ENCODE results near the gene AUTS2. TPM values are rescaled to one million over a fixed set of nuclear protein-coding genes. Genes with fewer than 3 reads are reported as not detected.

Gene AUTS2
- total RNA-seq, 3 donors from 2014 or later = 31.5 to 94.3 (median 81.3) TPM

GRCh38 chr7:69630292-69630691 lies 32.0 kb downstream of the AUTS2 start:
- intact Hi-C loops (cut with DNase I; ENCODE audit: low total_unique reads) = no loop called here
- Histone ChIP-seq H3K27me3 (no peaks in the 10 kb centered on the region), H3K4me3 (no peak overlapping the region), H3K27ac (peak overlapping the region in 1 of 2 donors; percentile 45), H3K36me3 (no peaks in the 10 kb centered on the region), H3K4me1 (no peaks in the 10 kb centered on the region), H3K9me3 (no peaks in the 10 kb centered on the region)
- TF ChIP-seq CTCF (IDR thresholded peaks at IDR 0.05) = no peak
- no peak for TF ChIP-seq POLR2AphosphoS5 (IDR thresholded peaks at IDR 0.05)
- TF ChIP-seq POLR2A (IDR thresholded peaks at IDR 0.05) = no peak
- no peak for DNase-seq (ENCODE audit: low spot score in 2 of 2)

GRCh38 chr7:69631131-69631530 lies 32.9 kb downstream of the AUTS2 start:
- Histone ChIP-seq H3K4me1 (no peaks in the 10 kb centered on the region), H3K36me3 (no peaks in the 10 kb centered on the region), H3K9me3 (no peaks in the 10 kb centered on the region), H3K27ac (no peak overlapping the region), H3K27me3 (no peaks in the 10 kb centered on the region), H3K4me3 (no peak overlapping the region)
- DNase-seq (ENCODE audit: low spot score in 2 of 2) = no peak
- TF ChIP-seq POLR2AphosphoS5 (IDR thresholded peaks at IDR 0.05) (no peak), CTCF (IDR thresholded peaks at IDR 0.05) (no peak), POLR2A (IDR thresholded peaks at IDR 0.05) (no peak)
- intact Hi-C loops (cut with DNase I; ENCODE audit: low total_unique reads) = no loop called here

GRCh38 chr7:69632280-69632679 lies 34.0 kb downstream of the AUTS2 start:
- Histone ChIP-seq H3K4me1 (no peaks in the 10 kb centered on the region), H3K4me3 (no peak overlapping the region), H3K9me3 (no peaks in the 10 kb centered on the region), H3K27ac (no peak overlapping the region), H3K27me3 (no peaks in the 10 kb centered on the region), H3K36me3 (no peaks in the 10 kb centered on the region)
- intact Hi-C loops (cut with DNase I; ENCODE audit: low total_unique reads) = no loop called here
- TF ChIP-seq CTCF (IDR thresholded peaks at IDR 0.05) (no peak), POLR2A (IDR thresholded peaks at IDR 0.05) (no peak)
- no peak for DNase-seq (ENCODE audit: low spot score in 2 of 2)

GRCh38 chr7:69633122-69633831 lies 35.0 kb downstream of the AUTS2 start:
- Histone ChIP-seq H3K36me3 (no peaks in the 10 kb centered on the region), H3K4me3 (no peak overlapping the region), H3K9me3 (no peaks in the 10 kb centered on the region), H3K27ac (no peak overlapping the region), H3K4me1 (no peaks in the 10 kb centered on the region), H3K27me3 (no peaks in the 10 kb centered on the region)
- intact Hi-C loops (cut with DNase I; ENCODE audit: low total_unique reads) = no loop called here
- TF ChIP-seq CTCF (IDR thresholded peaks at IDR 0.05) (no peak), POLR2A (IDR thresholded peaks at IDR 0.05) (no peak), POLR2AphosphoS5 (IDR thresholded peaks at IDR 0.05) (no peak)
- DNase-seq (ENCODE audit: low spot score in 2 of 2) = no peak

- Histone ChIP-seq H3K27ac (peak overlapping the region in 1 of 2 donors; percentile 7), H3K4me3 (no peak overlapping the region), H3K4me1 (no peaks in the 10 kb centered on the region), H3K36me3 (no peaks in the 10 kb centered on the region), H3K9me3 (no peaks in the 10 kb centered on the region), H3K27me3 (no peaks in the 10 kb centered on the region)
- intact Hi-C loops (cut with DNase I; ENCODE audit: low total_unique reads) = no loop called here
- TF ChIP-seq POLR2AphosphoS5 (IDR thresholded peaks at IDR 0.05) = no peak
- no peak for TF ChIP-seq CTCF (IDR thresholded peaks at IDR 0.05)
- no peak for TF ChIP-seq POLR2A (IDR thresholded peaks at IDR 0.05)
- no peak for DNase-seq (ENCODE audit: low spot score in 2 of 2)
These were observed 37.4 kb downstream of the AUTS2 start for GRCh38 chr7:69635555-69636185.

Measured in breast epithelium (tissue), 4 donors.